GM12891 (cell line): ENCODE measurements around the gene LAMTOR1.

ENCODE experiments used
- DNase-seq: peaks from one replicate; pipeline ENCODE4 v3.0.0; 2011; ENCODE audit warnings: low spot score; ENCODE audit not compliant: insufficient read length
- FAIRE-seq: peaks from 2 replicates; lab custom pipeline; 2011; peaks lifted over from hg19 to GRCh38; lab: Jason Lieb, UNC
- PAX5 ChIP-seq: IDR thresholded peaks from 2 replicates; pipeline ENCODE4 v1.6.1; 2011; ENCODE audit warnings: low read length, moderate library complexity, mild to moderate bottlenecking; ENCODE audit not compliant: insufficient read depth, severe bottlenecking
- POLR2A ChIP-seq: IDR thresholded peaks from 2 replicates; pipeline ENCODE4 v1.6.1; 2011; ENCODE audit warnings: low read depth, low read length, control low read depth
- POLR2AphosphoS5 ChIP-seq: IDR thresholded peaks from 2 replicates; pipeline ENCODE4 v1.6.1; 2011; ENCODE audit warnings: low read depth, low read length, control low read depth
- POU2F2 ChIP-seq: IDR thresholded peaks from 2 replicates; pipeline ENCODE4 v1.6.1; 2011; ENCODE audit warnings: low read depth, mild to moderate bottlenecking, control low read depth, low read length, moderate library complexity
- SPI1 ChIP-seq: IDR thresholded peaks from 2 replicates; pipeline ENCODE4 v1.6.1; 2011; ENCODE audit warnings: low read depth, low read length, control low read depth
- TAF1 ChIP-seq: IDR thresholded peaks from 2 replicates; pipeline ENCODE4 v1.6.1; 2011; ENCODE audit warnings: low read depth, low read length, control low read depth

LAMTOR1 gene

GRCh38 chr11:72083414-72083813, 19.7 kb downstream of the LAMTOR1 start:
- TF ChIP-seq POU2F2 (no peak), TAF1 (no peak), SPI1 (no peak), POLR2A (no peak), POLR2AphosphoS5 (no peak), PAX5 (no peak)
- FAIRE-seq = no peak
- DNase-seq = no peak

- FAIRE-seq (no peak), DNase-seq (no peak)
- TF ChIP-seq POU2F2 (no peak), PAX5 (no peak), TAF1 (no peak), SPI1 (no peak), POLR2AphosphoS5 (no peak), POLR2A (no peak)
These were observed 21.2 kb downstream of the LAMTOR1 start for GRCh38 chr11:72081821-72082453.

- DNase-seq (no peak), FAIRE-seq (no peak)
- TF ChIP-seq POLR2AphosphoS5 (no peak), POU2F2 (0 out of 2 replicates have a peak, but pooled peaks have one; percentile 10), SPI1 (no peak), PAX5 (no peak), POLR2A (no peak)
These were observed 21.9 kb downstream of the LAMTOR1 start for GRCh38 chr11:72081184-72081644.

GRCh38 chr11:72080326-72081183, 22.5 kb downstream of the LAMTOR1 start, which contains the start of the genes LRRC51 and NUMA1:
Gene LRRC51, plus strand, starts transcription at chr11:72080850. Its CDS starts 8,234 bp downstream, at chr11:72089084.
Gene NUMA1, minus strand, starts transcription at chr11:72080542. Its CDS starts 44,599 bp downstream, at chr11:72035943.
- TF ChIP-seq PAX5 (no peak), TAF1 (no peak; the same call in 1 of the 2 replicates), POLR2A (peak; percentile 43; the same call in 1 of the 2 replicates), POU2F2 (no peak), POLR2AphosphoS5 (0 out of 2 replicates have a peak, but pooled peaks have one; percentile 41), SPI1 (peak; percentile 66)
- peak; percentile 95 for FAIRE-seq
- peak; percentile 77 for DNase-seq

- TF ChIP-seq TAF1 (no peak), PAX5 (no peak), POU2F2 (no peak), POLR2AphosphoS5 (no peak), POLR2A (no peak), SPI1 (no peak)
- FAIRE-seq (peak; percentile 23), DNase-seq (no peak)
These were observed 23.2 kb downstream of the LAMTOR1 start for GRCh38 chr11:72079819-72080325.

- DNase-seq = no peak
- FAIRE-seq = no peak
- TF ChIP-seq POU2F2 (no peak), PAX5 (no peak), TAF1 (no peak), SPI1 (no peak), POLR2AphosphoS5 (no peak), POLR2A (no peak)
These were observed 24.6 kb downstream of the LAMTOR1 start for GRCh38 chr11:72078477-72078876.

GRCh38 chr11:72075756-72076155, 27.3 kb downstream of the LAMTOR1 start:
- no peak for TF ChIP-seq POU2F2
- TF ChIP-seq PAX5 = no peak
- no peak for TF ChIP-seq TAF1
- TF ChIP-seq POLR2AphosphoS5 = no peak
- TF ChIP-seq SPI1 = no peak
- no peak for TF ChIP-seq POLR2A
- no peak for FAIRE-seq
- DNase-seq = no peak

GRCh38 chr11:72075109-72075508, 28.0 kb downstream of the LAMTOR1 start:
- DNase-seq = no peak
- no peak for TF ChIP-seq POU2F2
- TF ChIP-seq SPI1 = peak; percentile 68
- TF ChIP-seq POLR2A = no peak
- FAIRE-seq = no peak

GRCh38 chr11:72072348-72072747, 30.7 kb downstream of the LAMTOR1 start:
- no peak for DNase-seq
- TF ChIP-seq PAX5 = no peak
- no peak for TF ChIP-seq SPI1
- TF ChIP-seq POLR2AphosphoS5 = no peak
- no peak for TF ChIP-seq POLR2A
- no peak for FAIRE-seq
